Endothelial cell (in vitro differentiated cells): Measurements from ENCODE around the gene PRKG1. TPM values are rescaled to one million over a fixed set of nuclear protein-coding genes. Genes with fewer than 3 reads are reported as not detected.
"Not testable (repeated sequence)": the region's sequence is repeated elsewhere in the genome, so short reads cannot be mapped to it uniquely, and the experiment has no call there.

ENCODE experiments used
- DNase-seq: peaks from one replicate; pipeline ENCODE4 v3.0.0; 2021; ENCODE audit warnings: low spot score
- H3K27ac Mint-ChIP-seq: one replicate; pipeline ENCODE4 v1.8.0; 2021; ENCODE audit warnings: mixed read lengths, inconsistent platforms; ENCODE audit not compliant: unreplicated experiment
- H3K27me3 Mint-ChIP-seq: one replicate; pipeline ENCODE4 v1.8.0; 2021; ENCODE audit warnings: mild to moderate bottlenecking, moderate library complexity, mixed read lengths, inconsistent platforms; ENCODE audit not compliant: unreplicated experiment
- H3K36me3 Mint-ChIP-seq: one replicate; pipeline ENCODE4 v1.8.0; 2021; ENCODE audit warnings: mild to moderate bottlenecking, low read depth, mixed read lengths, inconsistent platforms; ENCODE audit not compliant: unreplicated experiment
- H3K4me1 Mint-ChIP-seq: one replicate; pipeline ENCODE4 v1.8.0; 2021; ENCODE audit warnings: mild to moderate bottlenecking, mixed read lengths, inconsistent platforms; ENCODE audit not compliant: unreplicated experiment
- H3K4me3 Mint-ChIP-seq: one replicate; pipeline ENCODE4 v1.8.0; 2021; ENCODE audit warnings: mild to moderate bottlenecking, mixed read lengths, inconsistent platforms; ENCODE audit not compliant: unreplicated experiment
- H3K9me3 Mint-ChIP-seq: one replicate; pipeline ENCODE4 v1.8.0; 2021; ENCODE audit warnings: mixed read lengths, inconsistent platforms; ENCODE audit not compliant: unreplicated experiment
- CTCF ChIP-seq: fragments of 200-600 bp; sonication (generic); IDR thresholded peaks from one replicate; pipeline ENCODE4 v1.5.0; 2021; ENCODE audit warnings: antibody characterized with exemption; ENCODE audit not compliant: unreplicated experiment
- total RNA-seq: library from RNA; stranded (reverse); fragmentation: NEBNext Ultra II Directional; extraction: Animal tissue kit (Norgen Biotek cat#: 25700); gene quantifications from one replicate; pipeline ENCODE4 v1.2.1, GENCODE V29; 2021; ENCODE audit not compliant: unreplicated experiment

Gene PRKG1
- total RNA-seq, 1 donor from 2014 or later = 10.7 TPM

GRCh38 chr10:51567271-51567670 lies 493.0 kb downstream of the PRKG1 start:
- Mint-ChIP-seq H3K4me3 (no peak overlapping the region), H3K9me3 (no peaks in the 10 kb centered on the region), H3K27ac (no peak overlapping the region), H3K36me3 (no peaks in the 10 kb centered on the region), H3K4me1 (peaks cover 6% of the 10 kb centered on the region), H3K27me3 (no peaks in the 10 kb centered on the region)
- TF ChIP-seq CTCF = no peak
- no peak for DNase-seq

GRCh38 chr10:51569467-51569866 lies 495.2 kb downstream of the PRKG1 start:
- Mint-ChIP-seq H3K27ac (no peak overlapping the region), H3K4me3 (no peak overlapping the region), H3K4me1 (peaks cover 6% of the 10 kb centered on the region), H3K36me3 (no peaks in the 10 kb centered on the region), H3K27me3 (no peaks in the 10 kb centered on the region), H3K9me3 (no peaks in the 10 kb centered on the region)
- TF ChIP-seq CTCF = no peak
- no peak for DNase-seq

- no peak for TF ChIP-seq CTCF
- Mint-ChIP-seq H3K27me3 (no peaks in the 10 kb centered on the region), H3K4me1 (no peaks in the 10 kb centered on the region), H3K9me3 (no peaks in the 10 kb centered on the region), H3K27ac (no peak overlapping the region), H3K36me3 (no peaks in the 10 kb centered on the region), H3K4me3 (no peak overlapping the region)
- no peak for DNase-seq
Measured at GRCh38 chr10:51574248-51575048, 500.2 kb downstream of the PRKG1 start.

GRCh38 chr10:51581196-51581595 lies 506.9 kb downstream of the PRKG1 start:
- H3K36me3 Mint-ChIP-seq, H3K27ac Mint-ChIP-seq, H3K4me3 Mint-ChIP-seq, DNase-seq, H3K27me3 Mint-ChIP-seq, H3K9me3 Mint-ChIP-seq, H3K4me1 Mint-ChIP-seq: not testable (repeated sequence)

GRCh38 chr10:51583976-51584375 lies 509.7 kb downstream of the PRKG1 start:
- no peak for DNase-seq
- Mint-ChIP-seq H3K27me3 (no peaks in the 10 kb centered on the region), H3K9me3 (peaks cover 5% of the 10 kb centered on the region), H3K4me1 (peaks cover 14% of the 10 kb centered on the region), H3K4me3 (no peak overlapping the region), H3K27ac (no peak overlapping the region), H3K36me3 (peaks cover 3% of the 10 kb centered on the region)
- no peak for TF ChIP-seq CTCF
